Nephron (organoid): ENCODE measurements around the gene WDFY3.

Experiments used
- H3K27ac Mint-ChIP-seq, 3 experiments: 2 replicates each; pipeline ENCODE4 v1.8.0; 2020; ENCODE audit warnings: mixed read lengths in 3 of 3, mild to moderate bottlenecking in 2 of 3, moderate library complexity in 1 of 3
- H3K27me3 Mint-ChIP-seq: 2 replicates; pipeline ENCODE4 v1.8.0; 2021; ENCODE audit warnings: low read depth, mild to moderate bottlenecking, moderate library complexity, mixed read lengths
- H3K36me3 Mint-ChIP-seq: 2 replicates; pipeline ENCODE4 v1.8.0; 2020; ENCODE audit warnings: low read depth, mixed read lengths
- H3K4me1 Mint-ChIP-seq: 2 replicates; pipeline ENCODE4 v1.8.0; 2020; ENCODE audit warnings: mixed read lengths
- H3K4me3 Mint-ChIP-seq, 3 experiments: 2 replicates each; pipeline ENCODE4 v1.8.0; 2020; ENCODE audit warnings: mild to moderate bottlenecking in 3 of 3, mixed read lengths in 3 of 3, moderate library complexity in 2 of 3
- H3K9me3 Mint-ChIP-seq: 2 replicates; pipeline ENCODE4 v1.8.0; 2020; ENCODE audit warnings: mixed read lengths
- TF ChIP-seq, protein P1 (sequence below), 3 experiments: fragments of 200-600 bp; sonication (generic); IDR thresholded peaks; one replicate each; pipeline ENCODE4 v1.5.0; 2021; ENCODE audit warnings: antibody characterized with exemption in 3 of 3; ENCODE audit not compliant: unreplicated experiment in 3 of 3

Gene WDFY3

DNA sequence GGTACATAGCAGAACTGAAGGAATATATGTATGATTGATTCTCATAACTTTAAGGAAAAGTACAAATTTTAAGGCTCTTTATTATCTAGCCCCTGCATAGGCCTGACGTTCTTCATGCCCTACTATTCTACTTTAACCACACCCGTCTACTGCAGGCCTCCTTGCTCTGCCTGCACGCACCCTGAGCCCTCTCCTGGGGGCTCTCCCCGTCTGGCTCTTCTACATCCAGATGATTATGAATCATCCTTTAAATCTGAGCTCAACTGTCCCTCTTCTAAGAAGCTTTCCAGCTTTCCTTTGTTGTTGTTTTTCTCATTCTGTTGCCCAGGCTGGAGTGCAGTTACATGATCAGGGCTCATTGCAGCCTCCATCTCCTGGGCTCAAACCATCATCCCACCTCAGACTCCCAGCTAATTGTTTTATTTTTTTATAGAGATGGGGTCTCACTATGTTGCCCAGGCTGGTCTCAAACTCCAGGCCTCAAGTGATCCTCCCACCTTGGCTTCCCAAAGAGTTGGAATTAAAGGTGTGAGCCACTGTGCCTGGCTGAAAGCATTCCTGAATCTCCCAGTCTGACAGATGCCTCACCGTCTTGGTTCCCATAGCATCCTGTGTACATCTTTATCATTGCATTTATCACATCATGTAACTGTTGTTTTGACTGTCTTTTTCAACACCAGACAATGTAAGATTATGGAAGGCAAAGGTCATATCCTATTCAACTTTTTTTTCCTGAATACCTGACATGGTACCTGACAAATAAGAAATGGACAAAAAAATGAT lies 89.2 kb downstream of the WDFY3 start:
- TF ChIP-seq, protein P1, sequence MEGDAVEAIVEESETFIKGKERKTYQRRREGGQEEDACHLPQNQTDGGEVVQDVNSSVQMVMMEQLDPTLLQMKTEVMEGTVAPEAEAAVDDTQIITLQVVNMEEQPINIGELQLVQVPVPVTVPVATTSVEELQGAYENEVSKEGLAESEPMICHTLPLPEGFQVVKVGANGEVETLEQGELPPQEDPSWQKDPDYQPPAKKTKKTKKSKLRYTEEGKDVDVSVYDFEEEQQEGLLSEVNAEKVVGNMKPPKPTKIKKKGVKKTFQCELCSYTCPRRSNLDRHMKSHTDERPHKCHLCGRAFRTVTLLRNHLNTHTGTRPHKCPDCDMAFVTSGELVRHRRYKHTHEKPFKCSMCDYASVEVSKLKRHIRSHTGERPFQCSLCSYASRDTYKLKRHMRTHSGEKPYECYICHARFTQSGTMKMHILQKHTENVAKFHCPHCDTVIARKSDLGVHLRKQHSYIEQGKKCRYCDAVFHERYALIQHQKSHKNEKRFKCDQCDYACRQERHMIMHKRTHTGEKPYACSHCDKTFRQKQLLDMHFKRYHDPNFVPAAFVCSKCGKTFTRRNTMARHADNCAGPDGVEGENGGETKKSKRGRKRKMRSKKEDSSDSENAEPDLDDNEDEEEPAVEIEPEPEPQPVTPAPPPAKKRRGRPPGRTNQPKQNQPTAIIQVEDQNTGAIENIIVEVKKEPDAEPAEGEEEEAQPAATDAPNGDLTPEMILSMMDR (IDR thresholded peaks at IDR 0.05; ENCODE audit: unreplicated experiment in 3 of 3): no peak
- H3K27ac Mint-ChIP-seq: no peak overlapping the region
- H3K4me3 Mint-ChIP-seq: no peak overlapping the region
- no peaks in the 10 kb centered on the region for H3K27me3 Mint-ChIP-seq
- no peaks in the 10 kb centered on the region for H3K9me3 Mint-ChIP-seq
- peaks cover 46% of the 10 kb centered on the region for H3K36me3 Mint-ChIP-seq
- no peaks in the 10 kb centered on the region for H3K4me1 Mint-ChIP-seq

DNA sequence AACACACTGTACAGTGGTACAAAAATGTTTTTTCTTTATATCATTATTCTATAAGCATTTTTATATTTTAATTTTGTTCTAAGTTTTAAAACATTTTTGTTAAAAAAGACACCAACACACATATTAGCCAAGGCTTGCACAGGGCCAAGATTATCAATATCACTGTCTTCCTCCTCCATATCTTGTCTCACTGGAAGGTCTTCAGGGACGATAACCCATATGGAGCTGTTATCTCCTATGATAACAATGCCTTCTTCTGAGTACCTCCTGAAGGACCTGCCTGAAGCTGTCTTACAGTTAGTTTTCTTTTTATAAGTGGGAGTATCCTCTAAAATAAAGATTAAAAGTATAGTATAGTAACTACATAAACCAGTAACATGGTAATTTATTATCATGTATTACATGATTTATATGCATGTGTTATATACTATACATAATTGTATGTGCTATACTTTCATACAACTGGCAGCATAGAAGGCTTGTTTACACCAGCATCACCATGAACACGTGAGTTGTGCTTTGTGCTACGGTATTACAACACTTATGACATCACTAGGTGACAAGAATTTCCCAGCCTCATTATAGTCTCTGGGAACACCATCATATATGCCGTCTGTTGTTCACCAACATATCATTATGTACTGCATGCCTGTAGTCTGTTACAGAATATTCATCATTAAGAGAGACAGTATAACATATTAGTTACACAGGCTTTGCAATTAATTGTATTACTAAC lies 90.7 kb downstream of the WDFY3 start:
- Mint-ChIP-seq H3K36me3 (peaks cover 48% of the 10 kb centered on the region), H3K27me3 (no peaks in the 10 kb centered on the region), H3K27ac (no peak overlapping the region), H3K4me1 (no peaks in the 10 kb centered on the region), H3K9me3 (no peaks in the 10 kb centered on the region), H3K4me3 (no peak overlapping the region)
- TF ChIP-seq, protein P1 (IDR thresholded peaks at IDR 0.05; ENCODE audit: unreplicated experiment in 3 of 3): no peak

DNA sequence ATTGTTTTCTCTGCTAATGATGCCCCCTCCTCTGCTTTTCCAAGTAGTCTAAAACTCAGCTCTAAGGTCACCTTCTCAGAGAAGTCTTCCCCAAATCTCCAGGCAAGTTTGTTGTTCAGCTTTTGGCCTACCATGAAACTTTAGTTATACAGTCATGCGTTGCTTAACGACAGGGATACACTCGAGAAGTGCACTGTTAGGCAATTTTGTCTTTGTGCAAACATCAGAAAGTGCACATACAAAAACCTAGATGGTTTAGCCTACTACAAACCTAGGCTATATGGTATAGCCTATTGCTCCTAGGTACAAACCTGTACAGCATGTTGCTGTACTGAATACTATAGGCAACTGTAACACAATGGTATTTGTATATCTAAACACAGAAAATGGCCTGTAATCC lies 91.9 kb downstream of the WDFY3 start:
- Mint-ChIP-seq H3K4me3 (no peak overlapping the region), H3K27me3 (no peaks in the 10 kb centered on the region), H3K27ac (no peak overlapping the region), H3K4me1 (no peaks in the 10 kb centered on the region), H3K9me3 (no peaks in the 10 kb centered on the region), H3K36me3 (peaks cover 47% of the 10 kb centered on the region)
- TF ChIP-seq, protein P1 (IDR thresholded peaks at IDR 0.05; ENCODE audit: unreplicated experiment in 3 of 3): no peak

DNA sequence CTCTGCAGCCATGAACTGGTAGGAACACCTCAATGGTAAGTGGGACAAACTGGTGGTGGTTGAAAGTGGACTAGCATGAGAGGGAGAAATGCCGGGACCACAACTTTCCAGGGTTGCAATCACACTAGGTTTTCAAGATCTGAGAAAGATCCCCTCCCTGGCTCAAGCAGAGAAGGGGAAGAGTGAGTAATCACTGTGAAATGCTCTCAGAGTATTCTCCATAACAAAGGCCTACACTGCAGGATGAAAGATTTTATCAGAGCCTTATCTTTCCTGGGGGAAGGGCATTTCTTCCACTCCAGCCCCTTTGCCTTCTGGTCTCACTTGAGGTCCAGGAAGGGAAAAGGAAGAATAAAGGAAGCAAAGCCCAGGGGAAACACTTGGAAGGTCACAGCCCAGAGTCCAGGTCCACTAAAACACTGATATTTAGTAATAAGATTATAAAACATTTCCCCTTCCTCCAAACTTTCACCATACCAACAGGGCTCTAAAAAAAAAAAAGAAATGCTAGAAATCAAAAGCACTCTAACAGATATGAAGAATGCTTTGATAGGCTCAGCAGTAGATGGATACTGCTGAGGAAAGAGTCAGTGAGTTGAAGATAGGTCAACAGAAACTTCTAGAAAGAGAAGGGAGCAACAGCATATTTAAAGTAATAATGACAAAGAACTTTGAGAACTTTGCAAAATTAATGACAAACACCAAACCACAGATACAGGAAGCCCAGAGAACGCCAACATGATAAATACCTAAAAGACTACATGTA lies 95.9 kb downstream of the WDFY3 start:
- Mint-ChIP-seq H3K27ac (no peak overlapping the region), H3K27me3 (no peaks in the 10 kb centered on the region), H3K4me3 (no peak overlapping the region), H3K4me1 (no peaks in the 10 kb centered on the region), H3K9me3 (no peaks in the 10 kb centered on the region), H3K36me3 (peaks cover 43% of the 10 kb centered on the region)
- TF ChIP-seq, protein P1 (IDR thresholded peaks at IDR 0.05; ENCODE audit: unreplicated experiment in 3 of 3): no peak

DNA sequence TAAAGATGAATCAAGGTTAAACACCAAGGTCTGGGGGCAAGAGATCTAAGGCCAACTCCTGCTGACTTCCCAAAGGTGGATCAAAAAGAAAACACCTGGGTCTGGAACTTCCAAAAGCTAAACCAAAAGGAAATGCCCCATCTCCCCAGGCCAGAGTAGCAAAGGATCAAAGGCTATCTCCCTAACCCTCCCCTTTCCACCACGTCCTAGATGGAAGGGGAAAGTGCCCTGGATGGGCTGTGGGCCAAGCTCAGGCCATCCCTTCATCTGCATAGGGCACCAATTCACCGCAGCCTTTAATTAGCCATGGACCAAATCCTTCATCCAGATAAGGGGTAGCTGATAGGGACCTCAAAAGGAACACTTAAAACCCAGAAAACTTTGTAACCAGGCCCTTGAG lies 100.2 kb downstream of the WDFY3 start:
- H3K36me3 Mint-ChIP-seq: peaks cover 22% of the 10 kb centered on the region
- no peak overlapping the region for H3K4me3 Mint-ChIP-seq
- no peaks in the 10 kb centered on the region for H3K9me3 Mint-ChIP-seq

More for the DNA sequence above, 100.2 kb downstream of the WDFY3 start:
- Mint-ChIP-seq H3K4me1 (no peaks in the 10 kb centered on the region), H3K27ac (no peak overlapping the region), H3K27me3 (no peaks in the 10 kb centered on the region)
- TF ChIP-seq, protein P1 (IDR thresholded peaks at IDR 0.05; ENCODE audit: unreplicated experiment in 3 of 3): no peak
